ENCODE data around the gene OSBPL1A.

DNA sequence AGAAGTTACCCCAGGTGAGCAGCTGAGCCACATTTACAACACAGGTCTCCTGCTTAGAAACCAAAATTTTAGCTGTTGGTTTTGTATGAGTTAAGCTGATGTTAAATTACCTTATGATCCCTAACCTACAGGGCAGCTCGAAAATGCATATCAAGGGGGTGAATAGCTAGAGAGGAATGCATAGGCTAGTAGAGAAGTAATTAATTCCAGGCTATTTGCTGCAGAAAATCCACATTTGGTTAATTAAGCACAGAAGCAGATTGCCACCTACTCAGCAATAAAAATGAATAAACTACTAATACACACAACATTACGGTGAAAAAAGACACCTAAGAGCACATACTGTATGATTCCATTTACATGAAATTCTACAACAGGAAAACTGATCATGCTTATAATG, 91.4 kb downstream of the OSBPL1A start:
- TF ChIP-seq, protein P1, sequence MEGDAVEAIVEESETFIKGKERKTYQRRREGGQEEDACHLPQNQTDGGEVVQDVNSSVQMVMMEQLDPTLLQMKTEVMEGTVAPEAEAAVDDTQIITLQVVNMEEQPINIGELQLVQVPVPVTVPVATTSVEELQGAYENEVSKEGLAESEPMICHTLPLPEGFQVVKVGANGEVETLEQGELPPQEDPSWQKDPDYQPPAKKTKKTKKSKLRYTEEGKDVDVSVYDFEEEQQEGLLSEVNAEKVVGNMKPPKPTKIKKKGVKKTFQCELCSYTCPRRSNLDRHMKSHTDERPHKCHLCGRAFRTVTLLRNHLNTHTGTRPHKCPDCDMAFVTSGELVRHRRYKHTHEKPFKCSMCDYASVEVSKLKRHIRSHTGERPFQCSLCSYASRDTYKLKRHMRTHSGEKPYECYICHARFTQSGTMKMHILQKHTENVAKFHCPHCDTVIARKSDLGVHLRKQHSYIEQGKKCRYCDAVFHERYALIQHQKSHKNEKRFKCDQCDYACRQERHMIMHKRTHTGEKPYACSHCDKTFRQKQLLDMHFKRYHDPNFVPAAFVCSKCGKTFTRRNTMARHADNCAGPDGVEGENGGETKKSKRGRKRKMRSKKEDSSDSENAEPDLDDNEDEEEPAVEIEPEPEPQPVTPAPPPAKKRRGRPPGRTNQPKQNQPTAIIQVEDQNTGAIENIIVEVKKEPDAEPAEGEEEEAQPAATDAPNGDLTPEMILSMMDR (IDR thresholded peaks at IDR 0.05): no peak
- TF ChIP-seq POLR2A (IDR thresholded peaks at IDR 0.05): no peak

Data from heart left ventricle (tissue), 13 donors.